ENCODE results near the gene MRPS6. TPM values are rescaled to one million over a fixed set of nuclear protein-coding genes. Genes with fewer than 3 reads are reported as not detected.

Gene MRPS6
- polyA plus RNA-seq, 6 donors from 2014 or later: 92.5 to 132 (median 103) TPM

GRCh38 chr21:34075760-34076660 lies 2.6 kb downstream of the MRPS6 start:
- Mint-ChIP-seq H3K4me3 (peak overlapping the region in 4 of 8 donors; percentile 20 to 86 (median 59)), H3K36me3 (peaks cover 0 to 4% of the 10 kb centered on the region in 2 donors), H3K27me3 (no peaks in the 10 kb centered on the region), H3K4me1 (peaks cover 47 to 70% (median 53%) of the 10 kb centered on the region in 3 donors), H3K9me3 (no peaks in the 10 kb centered on the region), H3K27ac (no peak overlapping the region)
- DNase-seq: no peak
- no peak for ATAC-seq (ENCODE audit: low read depth in 2 of 2)

- H3K4me1 Mint-ChIP-seq: peaks cover 50 to 74% (median 57%) of the 10 kb centered on the region in 3 donors
- H3K9me3 Mint-ChIP-seq: no peaks in the 10 kb centered on the region
- H3K27me3 Mint-ChIP-seq: no peaks in the 10 kb centered on the region
- ATAC-seq (ENCODE audit: low read depth in 2 of 2): no peak
- DNase-seq: no peak
- H3K27ac Mint-ChIP-seq: no peak overlapping the region
- peak overlapping the region in 2 of 8 donors; percentile 13 to 26 for H3K4me3 Mint-ChIP-seq
- peaks cover 0 to 4% of the 10 kb centered on the region in 2 donors for H3K36me3 Mint-ChIP-seq
These were observed 3.5 kb downstream of the MRPS6 start for GRCh38 chr21:34076835-34077234.

DNA sequence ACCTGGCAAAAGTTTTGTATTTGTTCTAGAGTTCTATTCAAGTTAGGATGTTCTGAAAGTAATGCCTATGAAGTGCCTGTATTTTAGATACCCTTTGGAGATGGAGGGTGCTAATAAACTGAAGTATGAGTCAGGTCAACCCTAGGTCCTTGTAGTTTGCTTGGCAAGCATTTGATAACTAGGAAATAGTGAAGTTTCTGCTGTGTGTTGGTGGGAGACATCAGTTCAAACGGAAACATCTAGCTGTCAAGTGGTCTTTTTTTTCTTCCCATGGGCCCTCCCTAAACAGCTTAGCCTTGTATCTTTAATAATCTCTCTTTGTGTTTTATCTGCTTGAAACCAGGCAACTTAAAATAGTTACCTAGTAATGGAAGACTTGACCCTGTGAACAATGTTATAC lies 4.5 kb downstream of the MRPS6 start:
- DNase-seq (no peak), ATAC-seq (ENCODE audit: low read depth in 2 of 2) (no peak)
- no peak overlapping the region for H3K4me3 Mint-ChIP-seq
- H3K4me1 Mint-ChIP-seq: peaks cover 49 to 79% (median 57%) of the 10 kb centered on the region in 3 donors
- peak overlapping the region in 1 of 6 donors; percentile 6 for H3K27ac Mint-ChIP-seq
- H3K9me3 Mint-ChIP-seq: no peaks in the 10 kb centered on the region
- no peaks in the 10 kb centered on the region for H3K27me3 Mint-ChIP-seq
- H3K36me3 Mint-ChIP-seq: peaks cover 0 to 4% of the 10 kb centered on the region in 2 donors

DNA sequence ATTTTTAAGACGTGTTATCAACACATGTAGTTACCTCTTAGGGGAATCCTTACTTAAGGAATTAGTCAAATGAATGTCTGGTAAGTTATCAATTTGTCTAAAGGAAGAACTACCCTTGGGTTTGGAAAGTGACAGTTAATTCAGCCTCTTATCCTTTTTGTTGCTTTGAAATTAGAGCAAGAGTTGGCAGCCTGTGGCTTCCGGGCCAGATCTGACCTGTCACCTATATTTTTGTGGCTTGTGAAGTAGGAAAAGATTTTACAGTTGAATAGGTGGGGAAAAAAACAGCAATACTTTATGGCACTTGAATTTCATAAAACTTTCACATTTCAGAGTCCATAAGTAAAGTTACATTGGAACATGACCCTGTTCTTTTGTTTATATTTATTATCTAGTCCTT lies 5.5 kb downstream of the MRPS6 start:
- Mint-ChIP-seq H3K4me1 (peaks cover 54 to 86% (median 59%) of the 10 kb centered on the region in 3 donors), H3K27me3 (no peaks in the 10 kb centered on the region), H3K4me3 (peak overlapping the region in 3 of 8 donors; percentile 1 to 47 (median 9)), H3K36me3 (peaks cover 4 to 7% of the 10 kb centered on the region in 2 donors), H3K9me3 (no peaks in the 10 kb centered on the region), H3K27ac (peak overlapping the region in 1 of 6 donors; percentile 22)
- DNase-seq (no peak), ATAC-seq (ENCODE audit: low read depth in 2 of 2) (no peak)

GRCh38 chr21:34080710-34081109 lies 7.3 kb downstream of the MRPS6 start:
- no peak for ATAC-seq (ENCODE audit: low read depth in 2 of 2)
- no peak overlapping the region for H3K4me3 Mint-ChIP-seq
- peak overlapping the region in 1 of 6 donors; percentile 22 for H3K27ac Mint-ChIP-seq
- H3K36me3 Mint-ChIP-seq: peaks cover 4 to 7% of the 10 kb centered on the region in 2 donors
- no peaks in the 10 kb centered on the region for H3K27me3 Mint-ChIP-seq
- no peak for DNase-seq
- no peaks in the 10 kb centered on the region for H3K9me3 Mint-ChIP-seq
- peaks cover 42 to 77% (median 48%) of the 10 kb centered on the region in 3 donors for H3K4me1 Mint-ChIP-seq

- Mint-ChIP-seq H3K27ac (no peak overlapping the region), H3K4me3 (no peak overlapping the region), H3K9me3 (no peaks in the 10 kb centered on the region), H3K36me3 (peaks cover 4 to 7% of the 10 kb centered on the region in 2 donors), H3K4me1 (peaks cover 33 to 59% (median 39%) of the 10 kb centered on the region in 3 donors), H3K27me3 (no peaks in the 10 kb centered on the region)
- DNase-seq (no peak), ATAC-seq (ENCODE audit: low read depth in 2 of 2) (no peak)
These were observed 9.4 kb downstream of the MRPS6 start for GRCh38 chr21:34082769-34083168.

GRCh38 chr21:34083357-34083756 lies 10.0 kb downstream of the MRPS6 start:
- Mint-ChIP-seq H3K27me3 (no peaks in the 10 kb centered on the region), H3K9me3 (no peaks in the 10 kb centered on the region), H3K36me3 (peaks cover 4 to 7% of the 10 kb centered on the region in 2 donors), H3K27ac (peak overlapping the region in 1 of 6 donors; percentile 7), H3K4me1 (peaks cover 31 to 54% (median 33%) of the 10 kb centered on the region in 3 donors), H3K4me3 (no peak overlapping the region)
- DNase-seq: no peak
- no peak for ATAC-seq (ENCODE audit: low read depth in 2 of 2)

DNA sequence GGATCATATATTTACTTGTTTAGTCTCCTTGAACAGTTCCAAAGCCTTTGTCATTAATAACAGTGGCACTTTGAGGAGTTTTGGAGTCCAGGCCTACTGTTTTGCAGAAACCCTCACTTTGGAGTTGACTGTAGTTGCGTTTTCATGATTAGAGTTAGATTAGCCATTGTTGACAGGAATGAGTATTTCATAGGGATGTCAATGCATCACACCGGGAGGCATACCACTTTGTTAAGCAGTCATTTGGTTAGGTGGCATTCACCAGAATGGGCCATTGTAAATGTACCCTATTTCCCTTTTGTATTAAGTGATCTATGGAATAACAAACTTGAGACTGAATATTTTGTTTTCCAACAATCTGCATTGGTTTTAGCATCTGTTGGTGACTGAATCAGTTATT lies 11.8 kb downstream of the MRPS6 start:
- no peak for ATAC-seq (ENCODE audit: low read depth in 2 of 2)
- Mint-ChIP-seq H3K9me3 (no peaks in the 10 kb centered on the region), H3K27me3 (no peaks in the 10 kb centered on the region), H3K4me3 (no peak overlapping the region), H3K36me3 (peaks cover under 1 to 7% of the 10 kb centered on the region in 2 donors), H3K27ac (peak overlapping the region in 1 of 6 donors; percentile 2), H3K4me1 (peaks cover 26 to 45% (median 29%) of the 10 kb centered on the region in 3 donors)
- no peak for DNase-seq

DNA sequence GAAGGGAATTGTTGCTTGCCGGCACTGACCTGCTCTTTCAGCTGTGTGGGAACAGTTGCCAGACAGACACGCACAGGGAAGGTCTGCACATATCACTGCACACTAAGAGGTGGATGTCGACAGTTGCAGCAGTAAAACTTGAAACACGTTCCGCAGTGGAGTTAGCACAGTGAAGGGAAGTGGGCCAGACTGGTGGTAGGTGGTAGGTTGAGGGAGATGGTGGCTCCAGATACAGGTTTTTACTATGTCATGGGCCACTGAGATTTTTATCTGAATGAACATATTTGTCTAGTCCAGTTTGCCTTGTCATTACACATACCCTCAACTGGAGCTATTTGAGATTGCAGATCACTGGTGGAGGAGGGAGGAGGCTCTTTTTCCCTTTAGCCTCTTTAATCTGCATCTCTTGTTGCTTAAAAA lies 13.5 kb downstream of the MRPS6 start:
- H3K27ac Mint-ChIP-seq: no peak overlapping the region
- H3K4me1 Mint-ChIP-seq: peaks cover 14 to 39% (median 32%) of the 10 kb centered on the region in 3 donors
- H3K4me3 Mint-ChIP-seq: no peak overlapping the region
- ATAC-seq (ENCODE audit: low read depth in 2 of 2) (no peak), DNase-seq (no peak)
- no peaks in the 10 kb centered on the region for H3K9me3 Mint-ChIP-seq
- peaks cover 0 to 7% of the 10 kb centered on the region in 2 donors for H3K36me3 Mint-ChIP-seq
- H3K27me3 Mint-ChIP-seq: no peaks in the 10 kb centered on the region

GRCh38 chr21:34088752-34089151 lies 15.4 kb downstream of the MRPS6 start:
- H3K36me3 Mint-ChIP-seq: peaks cover 0 to under 1% of the 10 kb centered on the region in 2 donors
- H3K4me3 Mint-ChIP-seq: no peak overlapping the region
- H3K27me3 Mint-ChIP-seq: no peaks in the 10 kb centered on the region
- H3K4me1 Mint-ChIP-seq: peaks cover 12 to 34% (median 30%) of the 10 kb centered on the region in 3 donors
- ATAC-seq (ENCODE audit: low read depth in 2 of 2) (no peak), DNase-seq (no peak)
- no peak overlapping the region for H3K27ac Mint-ChIP-seq
- H3K9me3 Mint-ChIP-seq: no peaks in the 10 kb centered on the region

DNA sequence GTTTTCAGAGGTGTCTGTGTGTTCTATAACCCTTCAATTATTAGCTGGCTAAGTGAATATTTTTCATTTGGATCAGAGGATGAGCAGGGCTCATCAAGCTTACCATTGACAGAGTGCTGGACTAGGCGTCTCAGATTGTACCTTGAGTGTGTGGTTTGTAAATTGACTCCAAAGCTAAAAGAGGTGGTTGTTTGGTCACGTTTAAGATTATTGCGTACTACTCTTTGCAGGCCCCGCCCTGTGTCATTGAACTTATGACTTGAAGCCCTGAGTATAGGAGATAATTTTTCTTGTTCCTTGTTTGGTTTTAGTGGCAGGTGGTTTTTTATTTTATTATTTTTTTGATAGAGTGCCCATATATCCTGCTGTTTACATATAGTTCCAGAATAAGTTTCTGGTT lies 17.7 kb downstream of the MRPS6 start:
- no peaks in the 10 kb centered on the region for H3K27me3 Mint-ChIP-seq
- H3K27ac Mint-ChIP-seq: peak overlapping the region in 1 of 6 donors; percentile 51
- no peak for ATAC-seq (ENCODE audit: low read depth in 2 of 2)
- peaks cover 12 to 32% (median 30%) of the 10 kb centered on the region in 3 donors for H3K4me1 Mint-ChIP-seq
- H3K36me3 Mint-ChIP-seq: peaks cover 9 to 15% of the 10 kb centered on the region in 2 donors
- no peaks in the 10 kb centered on the region for H3K9me3 Mint-ChIP-seq
- H3K4me3 Mint-ChIP-seq: no peak overlapping the region
- DNase-seq: no peak

- Mint-ChIP-seq H3K4me1 (peaks cover 13 to 37% (median 31%) of the 10 kb centered on the region in 3 donors), H3K36me3 (peaks cover 10 to 17% of the 10 kb centered on the region in 2 donors), H3K9me3 (no peaks in the 10 kb centered on the region), H3K4me3 (no peak overlapping the region), H3K27ac (peak overlapping the region in 1 of 6 donors; percentile 70), H3K27me3 (no peaks in the 10 kb centered on the region)
- no peak for DNase-seq
- ATAC-seq (ENCODE audit: low read depth in 2 of 2): no peak
These were observed 18.2 kb downstream of the MRPS6 start for GRCh38 chr21:34091607-34092006.

- H3K27me3 Mint-ChIP-seq: no peaks in the 10 kb centered on the region
- H3K4me1 Mint-ChIP-seq: peaks cover 21 to 45% (median 39%) of the 10 kb centered on the region in 3 donors
- peak; percentile 9 for DNase-seq
- peaks cover 14 to 17% of the 10 kb centered on the region in 2 donors for H3K36me3 Mint-ChIP-seq
- peak overlapping the region in 3 of 8 donors; percentile 3 to 72 (median 15) for H3K4me3 Mint-ChIP-seq
- H3K9me3 Mint-ChIP-seq: no peaks in the 10 kb centered on the region
- peak overlapping the region in 2 of 6 donors; percentile 18 to 26 for H3K27ac Mint-ChIP-seq
- peak; percentile 35 to 56 for ATAC-seq (ENCODE audit: low read depth in 2 of 2)
These were observed 19.0 kb downstream of the MRPS6 start for GRCh38 chr21:34092262-34092921.

Measured in naive B cell (primary cell).